ENCODE measurements around the gene TAGLN2. TPM values are rescaled to one million over a fixed set of nuclear protein-coding genes. Genes with fewer than 3 reads are reported as not detected.
A peak's percentile ranks its signal among the peaks of the same experiment; 100 is the strongest.

The TAGLN2 gene
- total RNA-seq, 1 donor, result 935 TPM

DNA sequence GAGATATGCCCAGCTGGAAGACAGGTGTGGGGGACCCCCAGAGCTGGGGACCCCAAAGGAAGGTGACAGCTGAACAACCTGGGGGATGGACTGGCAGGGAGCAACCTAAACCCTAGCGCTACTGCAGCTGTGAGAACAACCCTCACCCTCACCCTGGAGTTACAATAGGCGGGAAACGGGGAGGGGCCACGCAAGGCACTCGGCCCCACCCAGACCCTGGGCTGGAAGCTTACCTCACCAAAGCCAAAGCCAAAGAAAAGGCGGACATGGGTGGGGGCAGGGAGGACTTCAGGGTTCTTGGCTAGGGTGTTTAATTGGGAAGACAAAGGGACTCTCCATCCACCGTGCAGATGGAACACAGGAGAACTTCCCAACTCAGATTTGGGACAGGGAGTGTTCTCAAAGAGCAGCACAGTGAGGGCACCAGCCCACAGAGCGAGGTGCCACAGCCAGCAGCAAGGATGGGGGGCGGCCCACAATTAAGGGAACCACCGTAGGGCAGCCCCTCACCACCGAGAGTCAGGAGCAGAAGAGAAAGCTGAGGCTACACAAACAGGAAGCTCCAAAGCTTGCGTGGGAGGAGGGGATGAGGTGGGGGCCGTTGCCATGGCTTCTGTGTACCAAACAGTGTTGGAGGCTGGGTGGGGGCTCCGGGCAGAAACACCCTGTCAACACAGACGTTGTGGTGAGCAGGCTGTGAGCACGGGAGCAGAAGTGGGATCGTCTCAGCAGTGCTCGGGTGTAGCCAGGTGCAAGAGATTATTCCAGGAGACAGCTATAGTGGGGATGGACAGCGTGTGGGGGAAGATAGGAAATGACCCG is 1.9 kb downstream of the TAGLN2 start:
- DNase-seq (ENCODE audit: low read depth in 2 of 3, low spot score in 2 of 3), result peak; percentile 81 to 98 (median 96)

DNA sequence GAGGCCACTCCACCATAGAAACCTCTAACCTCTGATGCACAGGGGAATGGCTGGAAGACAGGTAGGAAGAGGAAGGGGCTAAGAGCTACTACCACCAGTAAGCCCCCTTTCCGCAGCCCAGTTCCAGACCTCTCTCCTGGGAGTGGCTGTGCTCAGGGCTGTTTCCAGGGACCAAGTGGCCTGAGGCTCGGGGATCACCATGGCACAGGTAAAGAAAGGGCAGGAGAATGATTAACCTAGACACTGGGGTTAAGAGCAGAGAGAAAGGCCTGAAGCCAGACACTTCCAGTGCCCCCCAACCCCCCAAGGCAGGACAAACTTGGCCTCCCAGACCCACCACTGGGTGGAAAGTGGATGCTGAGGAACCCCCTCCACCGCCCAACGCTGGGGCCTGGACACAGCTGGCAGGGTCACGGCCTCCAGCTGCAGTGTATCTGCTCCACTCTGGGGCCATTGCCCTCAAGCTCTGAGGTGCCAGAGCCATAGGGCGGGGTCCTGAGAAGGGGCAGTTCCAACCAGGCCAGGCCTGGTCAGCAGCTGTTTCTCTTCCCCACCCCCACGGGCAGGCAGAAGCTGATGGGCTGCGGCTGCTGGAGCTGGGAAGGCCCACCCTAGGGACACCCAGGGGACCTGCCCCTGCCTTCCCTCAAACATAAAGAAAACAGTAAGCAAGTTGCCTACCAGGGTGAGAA is 2.6 kb downstream of the TAGLN2 start:
- DNase-seq (ENCODE audit: low read depth in 2 of 3, low spot score in 2 of 3), result no peak

DNA sequence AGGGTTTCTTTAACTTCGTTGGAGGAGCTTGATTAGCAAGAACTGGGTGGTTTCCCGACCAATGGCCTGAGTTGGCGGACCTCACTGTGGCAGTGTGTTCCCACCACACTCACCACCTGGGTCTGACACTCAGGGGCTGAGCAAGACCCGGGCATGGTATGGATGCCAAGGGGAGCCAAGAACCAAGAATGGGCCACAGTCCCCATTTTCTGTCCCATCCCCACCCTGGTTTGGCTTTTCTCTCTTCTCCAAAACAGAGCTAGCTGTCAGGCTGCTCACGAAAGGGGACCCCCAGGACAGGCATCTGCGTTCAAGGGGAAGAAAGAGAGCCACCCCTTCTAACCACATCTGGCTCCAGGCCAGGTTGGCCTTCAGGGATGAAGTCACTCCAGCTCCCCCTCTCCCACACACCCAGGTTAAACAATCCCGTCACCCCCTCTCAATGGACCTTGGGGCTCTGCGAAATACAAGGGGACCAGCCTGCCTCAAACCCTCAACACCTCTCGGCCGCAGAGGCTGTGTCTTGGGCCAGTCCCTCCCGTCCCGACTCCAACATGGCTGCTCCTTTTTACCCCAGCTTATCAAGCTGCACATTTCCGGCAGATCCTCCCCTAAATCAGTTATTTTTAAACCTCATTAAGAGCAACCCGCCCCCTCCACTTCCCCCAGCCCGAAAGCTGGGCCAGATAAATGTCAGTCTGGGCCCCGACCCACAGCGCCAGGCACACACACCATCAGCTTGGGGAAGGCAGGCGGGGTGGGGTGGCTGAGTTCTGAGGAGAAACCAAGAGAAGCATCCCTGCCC is 3.4 kb downstream of the TAGLN2 start:
- peak in 2 of 3 donors; percentile 82 to 90 for DNase-seq (ENCODE audit: low read depth in 2 of 3, low spot score in 2 of 3)

DNA sequence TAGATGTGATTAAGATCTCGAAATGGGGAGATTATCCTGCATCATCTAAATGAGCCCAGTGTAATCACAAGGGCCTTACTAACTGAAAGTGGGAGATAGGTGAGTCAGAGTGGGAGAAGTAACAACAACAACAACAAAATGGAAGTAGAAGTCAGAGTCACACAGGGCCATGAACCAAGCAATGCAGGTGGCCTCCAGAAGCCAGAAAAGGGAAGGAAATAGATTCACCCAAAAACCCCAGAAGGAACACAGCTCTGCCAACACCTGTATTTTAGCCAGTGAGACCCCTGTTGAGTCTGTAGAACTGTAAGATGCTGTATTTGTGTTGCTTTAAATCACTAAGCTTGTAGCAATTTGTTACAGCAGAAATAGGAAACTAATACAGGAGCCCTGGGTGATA is 4.1 kb downstream of the TAGLN2 start:
- DNase-seq (ENCODE audit: low read depth in 2 of 3, low spot score in 2 of 3), result peak in 2 of 3 donors; percentile 76 to 81

DNA sequence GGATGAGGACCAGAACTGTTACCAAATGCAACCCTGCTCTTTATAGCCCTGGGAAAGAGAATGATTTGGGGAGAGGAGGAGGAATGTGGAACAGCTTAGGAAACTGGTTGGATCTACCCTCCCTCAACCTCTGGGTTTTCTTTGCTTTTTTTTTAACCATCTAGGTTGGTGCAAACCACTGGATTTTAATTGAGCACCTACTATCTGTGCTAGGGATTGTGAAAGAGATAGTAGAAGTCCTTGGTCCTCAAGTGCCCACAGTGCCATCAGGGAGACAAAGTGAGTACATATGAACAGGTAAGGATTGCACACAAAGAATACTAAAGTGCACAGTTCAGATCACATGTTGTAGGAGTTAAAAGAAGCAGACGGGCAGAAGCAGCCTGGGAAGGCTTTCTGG is 4.7 kb downstream of the TAGLN2 start:
- DNase-seq (ENCODE audit: low read depth in 2 of 3, low spot score in 2 of 3), result no peak

DNA sequence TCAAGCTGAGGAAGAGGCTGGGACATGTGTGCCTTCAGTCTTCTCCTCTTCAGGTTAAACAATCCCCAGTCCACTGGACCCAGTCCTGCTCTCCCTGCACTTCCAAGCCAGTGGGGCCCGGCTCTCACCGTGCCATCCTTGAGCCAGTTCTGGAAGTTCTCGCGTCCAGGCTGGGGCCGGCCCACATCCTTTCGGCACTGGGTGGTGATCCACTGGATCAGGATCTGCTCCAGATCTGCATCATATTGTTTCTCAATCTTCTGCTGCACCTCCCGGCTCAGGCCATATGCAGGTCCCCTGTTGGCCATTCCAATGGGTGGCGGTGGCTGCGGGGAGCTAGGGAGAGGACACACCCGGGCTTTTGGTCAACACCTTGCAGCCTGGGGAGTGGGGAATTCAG is 5.1 kb downstream of the TAGLN2 start:
- DNase-seq (ENCODE audit: low read depth in 2 of 3, low spot score in 2 of 3), result no peak

DNA sequence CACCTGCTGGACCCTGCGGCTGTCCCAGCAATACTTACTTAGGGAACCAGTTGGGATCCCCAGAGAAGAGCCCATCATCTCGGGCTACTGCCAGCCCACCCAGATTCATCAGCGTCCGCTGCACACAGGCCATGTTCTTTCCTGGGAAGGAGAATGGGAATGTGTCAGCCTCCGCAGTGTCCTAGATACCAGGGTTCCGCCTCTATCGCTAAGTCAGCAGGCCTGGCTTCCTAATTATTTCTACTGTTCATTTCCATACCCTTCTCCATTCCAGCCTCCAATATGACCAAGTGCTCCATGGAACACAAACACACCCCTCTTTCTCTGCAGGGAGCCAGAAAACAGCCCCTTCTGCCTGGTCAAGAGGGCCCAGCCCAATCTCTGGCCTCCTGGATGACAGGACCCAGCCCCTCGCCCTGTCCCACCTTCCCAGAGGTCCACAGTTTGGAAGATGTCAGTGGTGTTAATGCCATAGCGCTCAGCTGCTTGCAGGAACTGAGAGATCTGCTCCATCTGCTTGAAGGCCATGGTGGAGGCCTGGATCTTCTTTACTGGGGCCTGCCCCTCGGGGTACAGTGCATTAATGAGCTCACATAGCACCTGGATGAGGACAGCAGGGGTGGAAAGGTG is 6.0 kb downstream of the TAGLN2 start:
- DNase-seq (ENCODE audit: low read depth in 2 of 3, low spot score in 2 of 3), result no peak

DNA sequence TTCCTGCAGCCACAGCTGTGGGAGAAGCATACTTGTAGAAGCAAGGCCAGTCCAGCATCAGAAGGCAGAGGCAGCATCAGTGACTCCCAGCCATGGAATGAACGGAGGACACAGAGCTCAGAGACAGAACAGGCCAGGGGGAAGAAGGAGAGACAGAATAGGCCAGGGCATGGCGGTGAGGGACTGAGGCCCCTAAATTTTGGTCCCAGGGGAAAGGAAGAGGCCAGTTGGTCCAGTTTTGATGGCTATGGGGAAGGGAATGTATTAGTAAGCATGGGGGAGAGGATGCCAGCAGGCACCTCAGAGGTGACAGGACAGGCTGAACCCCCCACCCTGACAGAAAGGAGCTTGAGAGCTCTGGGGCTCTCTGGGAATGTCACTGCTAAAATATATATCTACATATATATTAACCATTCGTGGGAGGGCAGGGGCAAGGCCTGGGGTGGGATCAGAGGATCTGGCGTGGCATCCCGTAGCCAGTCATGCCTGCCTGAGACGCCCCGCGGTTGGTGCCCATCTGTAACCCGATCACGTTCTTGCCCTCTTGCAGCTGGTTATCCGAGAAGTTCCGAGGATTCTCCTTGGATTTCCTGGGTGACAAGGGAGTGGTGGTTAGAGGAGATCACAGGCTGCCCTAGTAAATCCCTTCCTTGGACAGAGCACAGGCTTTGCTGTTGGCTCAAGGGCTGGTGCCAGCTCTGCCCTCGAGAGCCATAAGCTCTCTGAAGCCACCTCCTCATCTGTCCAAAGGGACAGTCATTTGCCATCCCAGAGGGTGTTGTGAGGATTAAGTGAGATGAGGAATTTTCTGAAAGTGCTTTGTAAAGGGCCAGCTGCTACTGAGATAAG is 6.7 kb downstream of the TAGLN2 start:
- no peak for DNase-seq (ENCODE audit: low read depth in 2 of 3, low spot score in 2 of 3)

DNA sequence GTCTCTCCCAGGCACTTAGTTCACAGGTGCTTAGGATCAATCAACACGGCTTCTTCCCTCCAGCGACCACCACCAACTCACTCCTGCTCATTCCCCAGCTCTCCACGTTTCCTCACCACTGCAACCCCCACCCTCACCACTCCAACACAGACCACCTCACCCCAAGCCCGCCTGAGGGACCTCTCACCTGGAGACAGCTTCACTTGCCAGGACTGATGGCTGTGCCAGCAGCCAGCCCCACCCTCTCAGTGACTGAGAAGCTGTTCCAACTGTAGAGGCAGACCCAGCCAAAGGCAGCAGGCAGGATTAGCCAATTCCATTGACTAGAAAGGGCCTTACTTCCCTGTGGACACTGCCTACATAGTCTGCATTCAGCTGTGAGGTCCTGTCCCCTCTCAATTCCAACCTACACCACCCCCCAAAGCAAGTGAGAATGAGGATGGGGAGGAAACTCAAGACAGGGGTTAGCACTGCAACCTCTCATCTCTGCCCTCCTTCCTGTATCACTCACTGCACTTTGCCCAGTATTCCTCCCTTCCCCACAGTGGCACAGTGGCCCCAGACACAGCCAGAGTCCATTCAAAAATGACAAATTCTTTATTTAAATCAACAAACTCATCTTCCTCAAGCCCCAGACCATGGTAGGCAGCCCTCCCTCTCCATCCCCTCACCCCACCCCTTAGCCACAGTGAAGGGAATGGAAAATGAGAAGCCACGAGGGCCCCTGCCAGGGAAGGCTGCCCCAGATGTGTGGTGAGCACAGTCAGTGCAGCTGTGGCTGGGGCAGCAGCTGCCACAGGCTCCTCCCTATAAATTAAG is 7.6 kb downstream of the TAGLN2 start:
- DNase-seq (ENCODE audit: low read depth in 2 of 3, low spot score in 2 of 3), result peak in 1 of 3 donors; percentile 68

DNA sequence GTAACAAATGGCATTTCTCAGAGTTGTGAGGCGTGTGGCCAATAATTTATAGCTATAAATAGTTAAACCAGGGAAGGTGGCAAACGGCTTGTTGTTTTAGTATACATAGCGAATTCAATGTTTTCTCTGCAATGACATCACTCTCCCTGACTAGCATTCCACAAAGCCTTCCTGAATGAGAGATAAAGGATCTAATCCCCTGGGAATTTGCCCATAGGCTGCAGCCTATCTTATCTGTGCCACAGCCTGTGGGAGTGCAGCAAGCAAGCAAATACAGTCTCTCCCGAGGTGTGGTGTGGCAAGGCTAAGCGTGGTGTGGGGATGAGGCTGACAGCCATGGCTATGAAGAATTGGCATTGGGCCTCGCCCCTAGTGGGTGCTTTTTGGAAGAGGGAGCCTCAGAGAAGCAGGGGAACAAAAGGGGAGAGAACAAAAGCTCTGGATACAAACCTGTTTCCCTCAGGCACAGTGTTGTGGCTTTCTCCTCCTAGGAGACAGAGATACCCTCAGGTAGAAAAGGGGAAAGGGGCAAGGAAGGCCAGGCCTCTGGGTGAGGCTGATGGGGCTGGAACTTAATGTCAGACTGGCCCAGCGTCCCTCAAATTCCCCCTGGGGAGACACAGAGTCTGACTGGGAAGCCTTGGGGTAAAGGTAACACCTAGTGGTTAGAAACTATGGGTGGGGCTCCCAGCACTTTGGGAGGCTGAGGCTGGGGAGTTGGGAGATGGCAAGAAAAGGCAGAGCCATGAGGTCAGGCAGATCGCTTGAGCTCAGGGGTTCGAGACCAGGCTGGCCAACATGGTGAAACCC is 8.9 kb downstream of the TAGLN2 start:
- DNase-seq (ENCODE audit: low read depth in 2 of 3, low spot score in 2 of 3), result no peak

DNA sequence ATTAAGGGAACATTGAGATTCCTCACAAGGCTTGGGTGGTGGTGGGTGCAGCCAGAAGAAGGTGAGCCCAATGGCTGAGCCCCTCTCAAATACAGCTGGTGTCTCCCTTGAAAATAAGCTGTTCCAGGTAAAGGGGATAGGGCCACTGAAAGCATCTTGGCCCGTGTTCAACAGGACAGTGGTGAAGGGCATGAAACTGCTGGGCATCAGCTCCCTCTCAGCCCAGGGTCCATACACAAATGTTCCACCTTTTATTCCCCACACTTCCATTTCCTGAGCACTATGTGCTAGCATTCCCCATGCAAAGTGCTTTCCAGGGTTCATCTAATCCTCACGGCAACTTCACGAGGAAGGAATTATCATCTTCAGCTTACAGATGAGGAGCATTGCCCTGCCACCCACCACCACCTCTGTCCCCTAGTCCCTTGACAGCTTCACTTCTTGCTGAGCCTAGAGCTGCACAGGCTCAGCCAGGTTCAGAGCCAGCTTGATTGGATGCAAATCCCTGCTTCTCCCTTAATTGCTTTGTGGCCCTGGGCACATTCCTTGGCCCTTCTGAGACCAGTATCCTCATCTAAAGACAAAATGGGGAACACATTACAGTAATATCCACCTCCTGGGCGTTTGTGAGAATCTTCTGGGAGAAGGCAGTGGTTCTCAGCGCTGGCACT is 9.6 kb downstream of the TAGLN2 start:
- DNase-seq (ENCODE audit: low read depth in 2 of 3, low spot score in 2 of 3), result no peak

DNA sequence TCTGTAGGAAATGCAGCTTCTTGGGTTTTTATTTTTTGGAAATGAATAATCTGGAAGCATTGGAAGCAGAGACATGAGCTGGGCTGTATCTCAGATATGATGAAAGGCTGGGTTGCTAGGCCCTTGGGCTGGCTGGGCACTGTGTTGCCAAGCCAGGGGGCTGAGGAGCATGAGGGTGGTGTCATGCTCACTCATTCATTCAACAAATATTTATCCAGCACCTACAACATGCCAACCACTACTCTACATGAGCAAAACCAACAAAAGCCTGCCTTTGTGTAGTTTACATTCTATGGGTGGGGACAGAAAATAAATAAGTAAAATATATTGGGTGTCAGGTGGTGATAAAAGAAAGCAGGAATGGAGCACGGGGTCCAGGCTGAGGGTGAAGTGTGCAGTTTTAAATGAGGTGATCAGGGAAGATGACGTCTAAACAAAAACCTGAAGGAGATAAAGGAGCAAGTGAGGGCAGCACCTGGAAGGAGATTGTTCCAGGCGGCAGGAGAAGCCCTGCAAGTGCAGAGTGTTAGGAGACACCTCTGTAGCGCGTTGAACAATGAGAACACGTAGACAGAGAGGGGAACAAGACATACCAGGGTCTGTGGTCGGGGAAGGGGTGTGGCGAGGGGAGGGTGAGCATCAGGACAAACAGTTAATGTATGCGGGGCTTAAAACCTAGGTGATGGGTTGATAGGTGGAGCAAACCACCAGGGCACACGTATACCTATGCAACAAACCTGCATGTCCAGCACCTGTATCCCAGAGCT is 10.9 kb downstream of the TAGLN2 start:
- DNase-seq (ENCODE audit: low read depth in 2 of 3, low spot score in 2 of 3), result no peak

DNA sequence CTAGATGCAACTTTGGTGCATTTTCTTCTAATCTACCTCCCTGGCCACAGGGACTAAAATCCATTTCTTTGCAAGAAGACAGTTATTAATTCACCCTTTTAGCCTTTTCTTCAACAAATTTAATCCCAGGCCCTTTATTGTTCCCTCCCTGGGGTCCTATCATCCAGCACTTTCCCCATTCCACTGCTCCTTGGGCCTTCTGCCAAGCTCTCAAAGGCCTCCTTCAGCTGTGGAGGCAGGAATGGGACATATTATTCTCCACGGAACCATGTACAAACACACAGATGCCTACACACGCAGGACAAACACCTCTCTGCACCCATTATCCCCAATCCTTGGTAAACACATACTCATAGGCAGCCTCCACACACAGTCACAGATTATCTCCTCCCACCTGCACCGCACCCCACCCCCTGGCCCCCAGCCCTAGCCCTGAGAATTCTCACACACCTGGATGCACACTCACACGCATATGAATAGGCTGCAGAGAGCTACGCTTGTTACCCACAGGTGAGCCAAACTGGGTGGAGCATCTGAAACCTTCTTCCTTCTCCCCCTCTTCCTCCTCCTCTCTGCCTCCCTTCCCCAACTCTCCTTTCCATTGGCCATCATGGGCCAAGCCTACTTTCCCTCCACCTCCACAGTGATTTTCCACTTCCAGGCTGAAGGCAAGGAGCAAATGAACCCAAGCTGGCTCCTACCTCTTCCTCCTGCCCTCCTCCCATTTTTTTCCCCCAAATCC is 11.7 kb downstream of the TAGLN2 start:
- DNase-seq (ENCODE audit: low read depth in 2 of 3, low spot score in 2 of 3), result no peak

DNA sequence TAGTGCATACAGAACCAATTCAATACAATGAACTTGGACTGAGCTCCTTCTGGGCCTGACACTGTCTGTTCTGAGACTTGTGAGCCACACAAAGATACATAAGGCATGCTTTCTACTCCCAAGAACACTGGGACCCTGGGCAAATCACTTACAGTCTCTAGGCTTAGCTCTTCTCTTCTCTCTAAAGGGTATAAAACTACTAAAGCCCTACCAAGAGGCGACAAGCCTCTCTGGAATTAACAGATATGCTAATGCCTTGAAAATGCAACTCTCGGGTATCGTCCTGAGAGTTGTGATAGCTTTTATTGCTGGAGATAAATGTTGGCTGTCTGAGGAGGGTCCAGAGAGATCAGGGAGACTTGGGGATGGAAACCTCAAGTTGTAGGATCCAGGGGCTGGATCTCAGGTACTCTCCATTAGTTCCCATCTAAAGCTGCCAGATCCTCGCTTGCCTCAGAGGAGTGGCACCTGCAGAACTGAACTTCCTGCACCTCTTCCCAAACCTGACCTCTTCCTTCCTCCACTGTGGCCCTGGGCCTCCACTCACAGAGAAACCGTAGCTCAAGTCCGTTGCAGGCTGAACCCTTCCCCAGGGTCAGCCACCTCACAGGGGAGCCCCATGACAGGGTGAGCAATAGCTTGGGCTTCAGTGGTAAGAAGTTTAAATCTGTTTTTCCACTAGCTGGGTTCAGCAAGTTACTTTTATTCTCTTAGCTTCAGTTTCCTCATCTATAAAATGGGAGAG is 13.8 kb downstream of the TAGLN2 start:
- peak in 1 of 3 donors; percentile 37 for DNase-seq (ENCODE audit: low read depth in 2 of 3, low spot score in 2 of 3)
